Measurements from ENCODE around the gene SMG6.

SMG6 gene

GRCh38 chr17:2056206-2057174 lies 247.1 kb downstream of the SMG6 start:
- DNase-seq: peak; percentile 40 to 76 (median 58)

GRCh38 chr17:2055292-2056205 lies 248.0 kb downstream of the SMG6 start:
- DNase-seq: peak in 1 of 3 donors; percentile 44

- DNase-seq: peak; percentile 73 to 92 (median 84)
These were observed 248.9 kb downstream of the SMG6 start, which contains the start of gene HIC1 for GRCh38 chr17:2054512-2055291. HIC1 (plus strand) TSS chr17:2055103; CDS start chr17:2056691, 1,588 bp downstream.

GRCh38 chr17:2054262-2054511 lies 249.4 kb downstream of the SMG6 start:
- DNase-seq: no peak

- peak; percentile 76 to 89 (median 80) for DNase-seq
These were observed 250.0 kb downstream of the SMG6 start for GRCh38 chr17:2053380-2054261.

DNA sequence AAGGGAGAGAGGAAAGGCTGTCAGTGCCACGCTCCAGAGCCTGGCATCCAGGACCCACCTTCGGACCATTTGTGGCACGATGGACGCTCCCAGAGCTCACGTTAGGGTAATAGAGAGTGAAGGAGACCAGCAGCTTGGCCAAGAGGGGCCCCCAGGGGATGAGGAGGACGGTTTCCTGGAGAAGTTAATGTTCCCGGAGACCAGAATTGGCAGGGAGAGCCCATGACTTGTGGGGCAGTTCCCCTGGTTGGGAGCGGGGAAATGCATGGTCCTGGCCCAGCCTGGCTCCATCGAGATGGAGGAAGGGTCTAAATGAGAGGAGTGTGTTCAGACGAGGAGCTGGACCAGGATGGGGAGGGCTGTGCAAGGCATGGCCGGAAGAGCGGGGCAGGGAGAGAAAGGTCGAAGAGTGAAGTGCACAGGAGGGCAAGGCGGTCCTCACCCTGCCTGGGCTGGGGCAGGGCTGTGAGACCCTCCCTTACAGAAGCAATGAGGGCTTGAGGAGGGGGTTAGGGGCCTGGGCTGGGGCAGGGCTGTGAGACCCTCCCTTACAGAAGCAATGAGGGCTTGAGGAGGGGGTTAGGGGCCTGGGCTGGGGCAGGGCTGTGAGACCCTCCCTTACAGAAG lies 251.5 kb downstream of the SMG6 start:
- no peak for DNase-seq

DNA sequence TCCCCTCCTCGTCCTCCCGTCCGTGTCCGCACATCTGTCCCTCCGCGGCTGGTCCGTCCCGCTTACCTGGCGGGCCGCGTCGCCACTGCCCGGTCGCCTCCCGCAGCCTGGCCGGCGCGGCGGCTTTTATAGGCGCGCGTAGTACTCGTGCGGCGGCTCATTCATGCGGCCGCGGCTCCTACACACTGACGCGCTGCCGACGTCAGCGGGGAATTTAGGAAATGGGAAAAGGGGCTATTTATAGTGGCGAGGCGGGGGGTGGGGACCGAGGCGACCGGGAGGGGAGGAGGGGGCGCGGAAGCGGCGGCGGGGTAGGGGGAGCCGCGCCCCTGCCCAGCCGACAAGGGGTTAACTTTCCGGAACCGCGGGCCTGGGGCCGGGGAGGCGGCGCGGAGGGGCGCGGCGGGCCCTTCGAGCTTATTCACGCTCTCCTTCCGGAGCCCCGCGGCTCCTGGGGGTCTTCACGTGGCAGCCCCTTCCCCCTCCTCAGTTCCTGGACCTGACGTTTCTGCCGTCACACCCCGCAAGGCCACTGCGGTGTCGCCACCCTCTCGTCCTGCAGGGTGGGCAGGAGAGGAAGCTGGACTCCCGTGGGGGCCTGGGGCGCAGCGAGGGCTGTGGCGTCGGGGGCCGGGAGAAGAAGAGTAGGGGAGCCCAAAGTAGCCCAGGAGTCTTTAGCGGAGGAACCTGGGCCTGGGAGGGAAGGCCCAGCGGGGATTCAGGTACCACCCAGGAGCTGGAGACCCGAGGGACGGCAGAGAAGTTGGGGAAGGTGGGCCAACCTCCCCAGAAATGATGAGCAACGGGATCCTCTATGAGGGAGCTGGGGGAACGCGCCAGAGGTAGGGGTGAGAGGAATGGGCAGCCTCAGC lies 252.3 kb downstream of the SMG6 start:
- DNase-seq: peak; percentile 78 to 89 (median 80)

- peak; percentile 82 to 94 (median 88) for DNase-seq
These were observed 253.1 kb downstream of the SMG6 start for GRCh38 chr17:2050300-2051060.

DNA sequence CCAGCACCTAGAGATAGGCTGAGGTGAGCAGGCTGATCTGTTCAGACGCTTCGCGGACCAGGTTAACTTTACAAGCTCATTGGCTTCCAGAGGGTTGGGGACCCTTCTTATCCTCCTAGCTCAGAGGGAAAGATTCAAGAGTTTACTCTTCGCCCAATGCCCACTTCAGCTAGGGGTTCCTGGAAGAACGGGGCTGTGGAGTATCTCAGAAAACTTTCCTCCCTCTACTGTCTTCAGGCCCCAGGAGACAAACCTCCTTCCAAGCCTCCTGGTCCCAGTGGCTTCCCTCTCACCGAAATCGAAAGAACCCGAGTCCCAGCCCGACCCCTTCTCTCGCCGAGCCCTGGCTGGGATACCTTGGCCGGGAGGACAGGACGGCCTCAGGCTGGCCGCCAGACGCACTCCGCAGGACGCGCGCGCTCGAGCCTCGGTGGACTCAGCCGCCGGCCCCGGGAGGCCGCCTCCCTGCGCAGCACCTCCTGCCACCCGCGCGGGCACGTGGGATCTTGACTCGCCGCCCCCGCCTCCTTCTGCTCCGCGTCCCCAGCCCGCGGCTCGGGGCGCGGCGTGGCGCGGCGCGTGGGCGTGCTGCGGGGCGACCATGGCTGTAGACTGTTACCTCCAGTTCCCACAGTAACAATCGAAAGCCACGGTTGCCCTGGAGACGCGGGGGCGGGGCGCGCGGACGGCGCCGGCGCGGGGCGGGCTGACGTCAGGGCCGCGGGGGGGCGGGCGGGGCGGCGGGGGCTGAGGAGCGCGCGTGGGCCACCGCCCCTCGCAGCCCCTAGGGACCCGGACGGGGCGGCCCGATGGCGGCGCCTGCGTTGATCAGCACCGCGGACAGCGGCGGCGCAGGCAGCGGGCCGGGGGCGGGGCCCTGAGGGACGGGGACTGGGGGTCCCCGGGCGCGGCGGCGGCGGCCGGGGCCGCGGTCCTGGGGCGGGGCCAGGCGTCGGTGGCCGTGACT lies 254.0 kb downstream of the SMG6 start:
- DNase-seq: peak; percentile 85 to 95 (median 92)

- DNase-seq: no peak
These were observed 254.8 kb downstream of the SMG6 start for GRCh38 chr17:2048805-2049204.

DNA sequence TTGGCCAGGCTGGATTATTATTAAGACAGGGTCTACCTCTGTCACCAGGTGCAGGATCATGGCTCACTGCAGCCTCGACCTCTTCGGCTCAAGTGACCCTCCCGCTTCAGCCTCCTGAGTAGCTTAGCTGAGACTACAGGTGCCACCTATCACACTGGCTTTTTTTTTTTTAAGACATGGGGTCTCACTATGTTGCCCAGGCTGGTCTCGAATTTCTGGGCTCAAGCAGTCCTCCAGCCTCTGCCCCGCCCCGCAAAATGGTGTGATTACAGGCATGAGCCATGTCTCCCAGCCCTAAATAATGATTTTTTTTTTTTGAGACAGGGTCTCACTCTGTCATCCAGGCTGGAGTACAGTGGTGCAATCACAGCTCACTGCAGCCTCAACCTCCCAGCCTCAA lies 256.0 kb downstream of the SMG6 start:
- no peak for DNase-seq

- no peak for DNase-seq
These were observed 259.2 kb downstream of the SMG6 start for GRCh38 chr17:2044263-2044894.

- DNase-seq: no peak
These were observed 259.8 kb downstream of the SMG6 start for GRCh38 chr17:2043785-2044184.

DNA sequence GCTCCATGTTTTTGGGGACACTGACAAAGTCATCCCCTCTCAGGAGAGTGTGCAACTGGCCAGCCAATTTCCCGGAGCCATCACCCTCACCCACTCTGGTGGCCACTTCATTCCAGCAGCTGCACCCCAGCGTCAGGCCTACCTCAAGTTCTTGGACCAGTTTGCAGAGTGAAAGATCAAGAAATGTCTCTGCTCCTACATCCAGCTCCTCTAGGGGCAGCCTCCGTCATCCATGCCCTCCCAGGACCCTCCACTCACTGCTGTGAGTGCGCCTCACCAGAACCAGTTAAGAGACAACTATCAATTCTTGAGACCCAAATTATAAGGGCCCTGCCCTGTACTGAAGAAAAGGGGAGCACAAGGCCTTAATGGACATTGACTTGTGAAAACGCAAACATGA lies 260.7 kb downstream of the SMG6 start:
- DNase-seq: no peak

GRCh38 chr17:2042390-2042847 lies 261.2 kb downstream of the SMG6 start:
- peak in 1 of 3 donors; percentile 40 for DNase-seq

DNA sequence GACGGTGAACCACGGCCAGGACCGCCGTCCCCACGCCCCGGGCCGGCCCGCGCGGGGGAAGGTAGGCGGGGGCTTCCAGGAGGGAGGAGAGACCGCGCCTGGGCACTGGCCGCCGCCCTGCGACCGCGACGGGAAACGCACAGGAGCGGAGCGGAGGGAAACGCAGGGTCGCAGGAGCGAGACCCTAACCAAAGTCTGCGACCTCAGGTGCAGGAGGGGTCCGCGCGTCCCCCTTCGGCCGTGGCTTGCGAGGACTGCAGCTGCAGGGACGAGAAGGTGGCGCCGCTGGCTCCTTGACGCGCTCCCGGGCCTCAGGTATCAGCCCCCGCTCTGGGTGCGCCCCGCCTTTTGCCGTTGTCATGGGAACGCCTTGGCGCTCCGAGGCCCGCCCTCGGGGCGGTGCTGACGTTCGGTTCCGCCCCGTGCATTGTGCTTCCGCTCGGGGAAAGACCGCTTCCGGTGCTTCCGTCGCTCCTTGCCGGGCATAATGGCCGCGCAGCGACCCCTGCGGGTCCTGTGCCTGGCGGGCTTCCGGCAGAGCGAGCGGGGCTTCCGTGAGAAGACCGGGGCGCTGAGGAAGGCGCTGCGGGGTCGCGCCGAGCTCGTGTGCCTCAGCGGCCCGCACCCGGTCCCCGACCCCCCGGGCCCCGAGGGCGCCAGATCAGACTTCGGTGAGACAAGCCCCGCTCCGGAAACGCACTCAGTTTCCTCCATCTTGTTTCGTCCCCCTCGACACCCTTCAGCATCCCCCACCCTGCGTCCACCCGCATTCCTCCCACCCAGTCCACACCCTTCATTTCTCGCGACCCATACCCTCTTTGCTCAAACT lies 261.8 kb downstream of the SMG6 start, which contains the start of gene OVCA2:
OVCA2 (plus strand) TSS at position 462 of the 829 bp plus-strand sequence; CDS start at position 488, 26 bp downstream.
- DNase-seq: peak; percentile 95 to 96 (median 96)

Data from suppressor macrophage treated with lipopolysaccharide for 1 hour (primary cell).